Measurements from ENCODE around the gene NEURL1.

NEURL1 gene

GRCh38 chr10:103599211-103599610 lies 105.7 kb downstream of the NEURL1 start:
- Histone ChIP-seq H3K4me3 (ENCODE audit: low read depth, low read length) (no peak overlapping the region), H3K36me3 (ENCODE audit: control insufficient read depth in 1 of 2, insufficient read depth in 2 of 2, low read length in 2 of 2) (peaks cover 20 to 24% of the 10 kb centered on the region in 2 experiments), H3K4me1 (ENCODE audit: control insufficient read depth in 1 of 2, insufficient read depth in 2 of 2, low read length in 2 of 2) (no peaks in the 10 kb centered on the region), H4K91ac (ENCODE audit: low read depth, low read length) (no peak overlapping the region), H3K4me2 (ENCODE audit: low read length) (no peak overlapping the region), H2AFZ (ENCODE audit: insufficient read depth, low read length, poor library complexity) (no peak overlapping the region), H3K27me3 (ENCODE audit: insufficient read depth, low read length) (no peaks in the 10 kb centered on the region), H3K18ac (ENCODE audit: low read length) (no peak overlapping the region), H3K14ac (ENCODE audit: low read length) (no peak overlapping the region), H3K79me2 (ENCODE audit: control insufficient read depth, insufficient read depth, low read length, poor library complexity) (no peaks in the 10 kb centered on the region), H3K79me1 (ENCODE audit: low read length) (no peaks in the 10 kb centered on the region), H2AK5ac (ENCODE audit: low read length) (no peak overlapping the region), H2BK12ac (ENCODE audit: low read length) (no peak overlapping the region), H2BK120ac (ENCODE audit: insufficient read depth, low read length, poor library complexity) (no peak overlapping the region), H2BK5ac (ENCODE audit: low read depth, low read length, poor library complexity) (no peak overlapping the region), H3K23ac (ENCODE audit: low read length) (no peak overlapping the region), H3K9ac (ENCODE audit: low read length) (no peak overlapping the region), H3K27ac (ENCODE audit: low read depth, low read length) (no peak overlapping the region), H3K4ac (ENCODE audit: low read depth, low read length) (no peak overlapping the region), H4K12ac (ENCODE audit: low read depth, low read length) (no peak overlapping the region), H4K8ac (ENCODE audit: low read depth, low read length) (peak overlapping the region; percentile 31), H3K9me3 (ENCODE audit: insufficient read depth, low read depth, low read length) (peaks cover 2% of the 10 kb centered on the region)
- no CpG with 5 or more reads among the region's 3 CpGs for WGBS (ENCODE audit: extremely low coverage, insufficient coverage, insufficient read length)
- DNase-seq, result no peak

DNA sequence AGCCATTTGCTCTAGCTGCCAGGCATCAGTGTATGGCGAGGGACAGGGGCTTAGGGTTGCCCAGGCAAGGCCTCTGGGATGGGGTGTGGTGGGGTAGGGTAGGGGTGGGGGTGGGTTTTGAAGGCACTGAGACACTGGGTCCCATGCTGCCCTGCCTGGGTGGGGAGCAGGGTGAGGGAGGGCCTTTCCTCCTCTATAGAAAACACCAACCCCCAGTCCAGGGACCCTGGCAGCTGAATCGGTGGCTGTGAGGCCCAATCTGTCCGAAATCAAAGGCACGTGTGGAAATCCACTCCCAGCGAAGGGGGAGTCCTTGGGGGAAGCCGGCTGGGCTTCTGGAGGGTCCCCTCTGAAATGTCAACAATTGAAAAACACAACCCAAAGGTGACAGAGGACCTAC lies 106.4 kb downstream of the NEURL1 start:
- no peak overlapping the region for H3K23ac ChIP-seq (ENCODE audit: low read length)
- H3K4me2 ChIP-seq (ENCODE audit: low read length), result no peak overlapping the region
- WGBS (ENCODE audit: extremely low coverage, insufficient coverage, insufficient read length), result no CpG with 5 or more reads among the region's 6 CpGs
- peaks cover 20 to 24% of the 10 kb centered on the region in 2 experiments for H3K36me3 ChIP-seq (ENCODE audit: control insufficient read depth in 1 of 2, insufficient read depth in 2 of 2, low read length in 2 of 2)
- H3K14ac ChIP-seq (ENCODE audit: low read length), result no peak overlapping the region
- DNase-seq, result no peak
- H4K12ac ChIP-seq (ENCODE audit: low read depth, low read length), result no peak overlapping the region
- no peak overlapping the region for H3K27ac ChIP-seq (ENCODE audit: low read depth, low read length)
- H2BK12ac ChIP-seq (ENCODE audit: low read length), result no peak overlapping the region
- H3K27me3 ChIP-seq (ENCODE audit: insufficient read depth, low read length), result no peaks in the 10 kb centered on the region
- no peaks in the 10 kb centered on the region for H3K79me1 ChIP-seq (ENCODE audit: low read length)
- H3K4me3 ChIP-seq (ENCODE audit: low read depth, low read length), result no peak overlapping the region
- H3K4me1 ChIP-seq (ENCODE audit: control insufficient read depth in 1 of 2, insufficient read depth in 2 of 2, low read length in 2 of 2), result no peaks in the 10 kb centered on the region
- no peak overlapping the region for H2BK120ac ChIP-seq (ENCODE audit: insufficient read depth, low read length, poor library complexity)
- H3K4ac ChIP-seq (ENCODE audit: low read depth, low read length), result no peak overlapping the region
- H3K9ac ChIP-seq (ENCODE audit: low read length), result no peak overlapping the region
- H2AK5ac ChIP-seq (ENCODE audit: low read length), result no peak overlapping the region
- H2AFZ ChIP-seq (ENCODE audit: insufficient read depth, low read length, poor library complexity), result no peak overlapping the region
- H3K18ac ChIP-seq (ENCODE audit: low read length), result no peak overlapping the region
- H4K91ac ChIP-seq (ENCODE audit: low read depth, low read length), result no peak overlapping the region
- H3K9me3 ChIP-seq (ENCODE audit: insufficient read depth, low read depth, low read length), result peaks cover 2% of the 10 kb centered on the region
- H4K8ac ChIP-seq (ENCODE audit: low read depth, low read length), result no peak overlapping the region
- H2BK5ac ChIP-seq (ENCODE audit: low read depth, low read length, poor library complexity), result no peak overlapping the region
- H3K79me2 ChIP-seq (ENCODE audit: control insufficient read depth, insufficient read depth, low read length, poor library complexity), result no peaks in the 10 kb centered on the region

DNA sequence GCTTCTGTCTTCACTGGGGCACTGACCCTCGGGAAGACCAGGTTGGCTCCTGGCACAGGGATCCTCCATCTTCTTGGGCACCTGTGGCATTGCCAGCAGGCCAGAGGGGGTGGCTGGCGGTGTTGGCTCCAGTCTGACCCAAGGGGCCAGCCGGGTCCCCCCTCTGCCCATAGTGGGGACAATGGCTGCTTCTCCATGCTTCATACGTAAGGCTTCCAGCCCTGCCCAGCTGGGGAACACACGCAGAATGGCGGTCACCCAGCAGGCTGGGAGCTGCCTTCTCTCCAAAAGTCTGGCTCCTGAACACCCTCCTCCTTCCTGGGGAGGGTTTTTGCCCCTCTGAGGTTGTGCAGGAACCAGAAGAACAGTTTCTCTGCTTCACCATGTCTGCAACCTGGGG lies 106.8 kb downstream of the NEURL1 start:
- no peak for DNase-seq
- Histone ChIP-seq H3K79me1 (ENCODE audit: low read length) (no peaks in the 10 kb centered on the region), H3K79me2 (ENCODE audit: control insufficient read depth, insufficient read depth, low read length, poor library complexity) (no peaks in the 10 kb centered on the region), H2BK5ac (ENCODE audit: low read depth, low read length, poor library complexity) (no peak overlapping the region), H3K36me3 (ENCODE audit: control insufficient read depth in 1 of 2, insufficient read depth in 2 of 2, low read length in 2 of 2) (peaks cover 20 to 28% of the 10 kb centered on the region in 2 experiments), H3K27me3 (ENCODE audit: insufficient read depth, low read length) (no peaks in the 10 kb centered on the region), H3K4me1 (ENCODE audit: control insufficient read depth in 1 of 2, insufficient read depth in 2 of 2, low read length in 2 of 2) (no peaks in the 10 kb centered on the region), H3K9ac (ENCODE audit: low read length) (no peak overlapping the region), H4K8ac (ENCODE audit: low read depth, low read length) (no peak overlapping the region), H4K12ac (ENCODE audit: low read depth, low read length) (no peak overlapping the region), H2BK120ac (ENCODE audit: insufficient read depth, low read length, poor library complexity) (no peak overlapping the region), H3K14ac (ENCODE audit: low read length) (no peak overlapping the region), H3K4me2 (ENCODE audit: low read length) (no peak overlapping the region), H3K27ac (ENCODE audit: low read depth, low read length) (no peak overlapping the region), H2AK5ac (ENCODE audit: low read length) (no peak overlapping the region), H4K91ac (ENCODE audit: low read depth, low read length) (no peak overlapping the region), H3K9me3 (ENCODE audit: insufficient read depth, low read depth, low read length) (peaks cover 2% of the 10 kb centered on the region), H3K18ac (ENCODE audit: low read length) (no peak overlapping the region), H3K23ac (ENCODE audit: low read length) (no peak overlapping the region), H2AFZ (ENCODE audit: insufficient read depth, low read length, poor library complexity) (no peak overlapping the region), H3K4me3 (ENCODE audit: low read depth, low read length) (no peak overlapping the region), H2BK12ac (ENCODE audit: low read length) (no peak overlapping the region), H3K4ac (ENCODE audit: low read depth, low read length) (no peak overlapping the region)
- WGBS (ENCODE audit: extremely low coverage, insufficient coverage, insufficient read length), result no CpG with 5 or more reads among the region's 6 CpGs

GRCh38 chr10:103600956-103601569 lies 107.6 kb downstream of the NEURL1 start:
- WGBS (ENCODE audit: extremely low coverage, insufficient coverage, insufficient read length), result no CpG with 5 or more reads among the region's 7 CpGs
- no peak overlapping the region for H2AFZ ChIP-seq (ENCODE audit: insufficient read depth, low read length, poor library complexity)
- H2BK120ac ChIP-seq (ENCODE audit: insufficient read depth, low read length, poor library complexity), result no peak overlapping the region
- H3K9ac ChIP-seq (ENCODE audit: low read length), result no peak overlapping the region
- H3K27ac ChIP-seq (ENCODE audit: low read depth, low read length), result no peak overlapping the region
- H3K4me1 ChIP-seq (ENCODE audit: control insufficient read depth in 1 of 2, insufficient read depth in 2 of 2, low read length in 2 of 2), result no peaks in the 10 kb centered on the region
- H3K18ac ChIP-seq (ENCODE audit: low read length), result no peak overlapping the region
- H3K79me2 ChIP-seq (ENCODE audit: control insufficient read depth, insufficient read depth, low read length, poor library complexity), result no peaks in the 10 kb centered on the region
- no peak overlapping the region for H3K4me3 ChIP-seq (ENCODE audit: low read depth, low read length)
- H2BK12ac ChIP-seq (ENCODE audit: low read length), result no peak overlapping the region
- H3K23ac ChIP-seq (ENCODE audit: low read length), result no peak overlapping the region
- no peak overlapping the region for H3K4ac ChIP-seq (ENCODE audit: low read depth, low read length)
- H4K91ac ChIP-seq (ENCODE audit: low read depth, low read length), result no peak overlapping the region
- H3K9me3 ChIP-seq (ENCODE audit: insufficient read depth, low read depth, low read length), result peaks cover 5% of the 10 kb centered on the region
- H3K4me2 ChIP-seq (ENCODE audit: low read length), result no peak overlapping the region
- H3K27me3 ChIP-seq (ENCODE audit: insufficient read depth, low read length), result no peaks in the 10 kb centered on the region
- peaks cover 23 to 28% of the 10 kb centered on the region in 2 experiments for H3K36me3 ChIP-seq (ENCODE audit: control insufficient read depth in 1 of 2, insufficient read depth in 2 of 2, low read length in 2 of 2)
- H4K12ac ChIP-seq (ENCODE audit: low read depth, low read length), result no peak overlapping the region
- H3K14ac ChIP-seq (ENCODE audit: low read length), result no peak overlapping the region
- no peak for DNase-seq
- H4K8ac ChIP-seq (ENCODE audit: low read depth, low read length), result no peak overlapping the region
- no peak overlapping the region for H2AK5ac ChIP-seq (ENCODE audit: low read length)
- no peak overlapping the region for H2BK5ac ChIP-seq (ENCODE audit: low read depth, low read length, poor library complexity)
- no peaks in the 10 kb centered on the region for H3K79me1 ChIP-seq (ENCODE audit: low read length)

Measured in trophoblast cell (in vitro differentiated cells and primary cell).